CD8-positive, alpha-beta memory T cell (primary cell): Measurements from ENCODE around the gene OS9. TPM values are rescaled to one million over a fixed set of nuclear protein-coding genes. Genes with fewer than 3 reads are reported as not detected.

Experiments used
- CTCF ChIA-PET: fragments of 350-600 bp; sonication (Branson Sonifier 250); formaldehyde crosslinking; loops from one replicate; lab custom pipeline; 2021; ENCODE audit warnings: antibody characterized with exemption; lab: Charles Lee
- POLR2A ChIA-PET: fragments of 350-600 bp; sonication (Branson Sonifier 250); formaldehyde crosslinking; loops from one replicate; lab custom pipeline; 2021; ENCODE audit warnings: antibody characterized with exemption; lab: Charles Lee
- DNase-seq, 5 donors: peaks; one replicate each; pipeline versions ENCODE4 v3.0.0 to v3.0.0-alpha.2; 2020 to 2022; ENCODE audit warnings: mixed read lengths in 1 of 5
- H3K27ac ChIP-seq: one replicate; pipeline ENCODE4 v1.7.0; 2013; ENCODE audit warnings: low read depth, mild to moderate bottlenecking, low read length, moderate library complexity
- H3K27me3 ChIP-seq: 2 replicates; pipeline ENCODE4 v1.7.0; 2013; ENCODE audit warnings: low read length, mild to moderate bottlenecking; ENCODE audit not compliant: insufficient read depth, poor library complexity, severe bottlenecking
- H3K36me3 ChIP-seq: 2 replicates; pipeline ENCODE4 v1.7.0; 2013; ENCODE audit warnings: mild to moderate bottlenecking, low read length, moderate library complexity; ENCODE audit not compliant: insufficient read depth
- H3K4me1 ChIP-seq: 2 replicates; pipeline ENCODE4 v1.7.0; 2013; ENCODE audit warnings: mild to moderate bottlenecking, low read length, moderate library complexity; ENCODE audit not compliant: insufficient read depth
- H3K4me3 ChIP-seq: 2 replicates; pipeline ENCODE4 v1.7.0; 2013; ENCODE audit warnings: mild to moderate bottlenecking, low read length
- H3K9me3 ChIP-seq: 2 replicates; pipeline ENCODE4 v1.7.0; 2013; ENCODE audit warnings: mild to moderate bottlenecking, low read length
- H3K27ac Mint-ChIP-seq, 8 donors: one replicate each; pipeline ENCODE4 v1.8.0; 2020 to 2021; ENCODE audit warnings: mixed read lengths in 8 of 8, mild to moderate bottlenecking in 6 of 8, inconsistent platforms in 3 of 8, moderate library complexity in 3 of 8
- H3K27me3 Mint-ChIP-seq, 2 donors: one replicate each; pipeline ENCODE4 v1.8.0; 2020 to 2021; ENCODE audit warnings: mixed read lengths in 2 of 2, mild to moderate bottlenecking in 1 of 2, moderate library complexity in 1 of 2
- H3K36me3 Mint-ChIP-seq, 3 donors: one replicate each; pipeline ENCODE4 v1.8.0; 2020 to 2021; ENCODE audit warnings: mixed read lengths in 3 of 3, inconsistent platforms in 1 of 3, mild to moderate bottlenecking in 1 of 3
- H3K4me1 Mint-ChIP-seq, 3 donors: one replicate each; pipeline ENCODE4 v1.8.0; 2020 to 2021; ENCODE audit warnings: mixed read lengths in 3 of 3, inconsistent platforms in 1 of 3, mild to moderate bottlenecking in 1 of 3
- H3K4me3 Mint-ChIP-seq, 7 donors: one replicate each; pipeline ENCODE4 v1.8.0; 2020 to 2021; ENCODE audit warnings: mixed read lengths in 7 of 7, mild to moderate bottlenecking in 6 of 7, moderate library complexity in 4 of 7, inconsistent platforms in 2 of 7
- H3K9me3 Mint-ChIP-seq, 5 donors: one replicate each; pipeline ENCODE4 v1.8.0; 2020 to 2022; ENCODE audit warnings: mixed read lengths in 5 of 5, mild to moderate bottlenecking in 3 of 5, moderate library complexity in 2 of 5, inconsistent platforms in 1 of 5
- polyA plus RNA-seq: library from polyadenylated mRNA; unstranded; fragments of 300-500 nt; fragmentation: Illumina TruSeq; gene quantifications from one replicate; pipeline ENCODE4 v1.2.3, GENCODE V29; 2021
- total RNA-seq, 2 experiments: library from RNA; stranded (reverse); gene quantifications; one replicate each; pipeline ENCODE4 v1.2.3, GENCODE V29; 2021

OS9 gene
- total and polyA plus RNA-seq, 3 experiments from 2014 or later = 86.9 to 103 (median 96.8) TPM

GRCh38 chr12:57724936-57725740 is 31.2 kb downstream of the OS9 start:
- DNase-seq = no peak
- CTCF ChIA-PET = interaction anchor here (1.0 to 3.0 kb wide), 3 partner anchors 16 to 21 kb away, joined by 3 to 11 read pairs (median 5); partner anchors contain the start of gene TSPAN31
- no peaks in the 10 kb centered on the region for H3K9me3 Mint-ChIP-seq
- H3K9me3 ChIP-seq = no peaks in the 10 kb centered on the region
- no peaks in the 10 kb centered on the region for H3K27me3 ChIP-seq
- no peaks in the 10 kb centered on the region for H3K4me1 ChIP-seq
- H3K4me1 Mint-ChIP-seq = peaks cover 9 to 29% (median 15%) of the 10 kb centered on the region in 3 donors
- H3K27me3 Mint-ChIP-seq = peaks cover 0 to 1% of the 10 kb centered on the region in 2 donors
- H3K4me3 Mint-ChIP-seq = no peak overlapping the region
- H3K36me3 Mint-ChIP-seq = peaks cover 7 to 59% (median 9%) of the 10 kb centered on the region in 3 donors
- POLR2A ChIA-PET = interaction anchor here (0.7 to 0.8 kb wide), 2 partner anchors 12 to 619 kb away, joined by 7 to 10 read pairs; no protein-coding TSS in a partner anchor
- H3K27ac ChIP-seq = no peak overlapping the region
- H3K27ac Mint-ChIP-seq = peak overlapping the region; percentile 35 to 98 (median 84)
- H3K36me3 ChIP-seq = peaks cover 20% of the 10 kb centered on the region
- no peak overlapping the region for H3K4me3 ChIP-seq

GRCh38 chr12:57725851-57726150 is 31.9 kb downstream of the OS9 start:
- peaks cover 9 to 29% (median 15%) of the 10 kb centered on the region in 3 donors for H3K4me1 Mint-ChIP-seq
- Histone ChIP-seq H3K27me3 (no peaks in the 10 kb centered on the region), H3K36me3 (peaks cover 23% of the 10 kb centered on the region), H3K27ac (no peak overlapping the region), H3K4me1 (no peaks in the 10 kb centered on the region), H3K9me3 (no peaks in the 10 kb centered on the region), H3K4me3 (no peak overlapping the region)
- CTCF ChIA-PET = interaction anchor here (1.8 to 3.0 kb wide), 2 partner anchors 16 to 19 kb away, joined by 5 to 11 read pairs; partner anchors contain the start of gene TSPAN31
- peaks cover 7 to 59% (median 9%) of the 10 kb centered on the region in 3 donors for H3K36me3 Mint-ChIP-seq
- H3K4me3 Mint-ChIP-seq = peak overlapping the region in 1 of 7 donors; percentile 58
- H3K9me3 Mint-ChIP-seq = no peaks in the 10 kb centered on the region
- peaks cover 0 to 1% of the 10 kb centered on the region in 2 donors for H3K27me3 Mint-ChIP-seq
- POLR2A ChIA-PET = no interaction called here
- no peak for DNase-seq
- no peak overlapping the region for H3K27ac Mint-ChIP-seq

- Mint-ChIP-seq H3K27ac (no peak overlapping the region), H3K4me3 (peak overlapping the region in 1 of 7 donors; percentile 58), H3K36me3 (peaks cover 9 to 59% (median 9%) of the 10 kb centered on the region in 3 donors), H3K9me3 (no peaks in the 10 kb centered on the region), H3K4me1 (peaks cover 9 to 29% (median 15%) of the 10 kb centered on the region in 3 donors), H3K27me3 (peaks cover 0 to 1% of the 10 kb centered on the region in 2 donors)
- CTCF ChIA-PET = interaction anchor here (1.8 to 3.0 kb wide), 2 partner anchors 15 to 18 kb away, joined by 5 to 11 read pairs; partner anchors contain the start of gene TSPAN31
- no peaks in the 10 kb centered on the region for H3K4me1 ChIP-seq
- H3K27me3 ChIP-seq = no peaks in the 10 kb centered on the region
- DNase-seq = peak in 1 of 5 donors; percentile 18
- H3K9me3 ChIP-seq = no peaks in the 10 kb centered on the region
- H3K36me3 ChIP-seq = peaks cover 28% of the 10 kb centered on the region
- POLR2A ChIA-PET = interaction anchor here (0.5 kb wide), 1 partner anchor 79 kb away, joined by 3 read pairs; no protein-coding TSS in a partner anchor
- no peak overlapping the region for H3K4me3 ChIP-seq
- H3K27ac ChIP-seq = no peak overlapping the region
These were observed 32.4 kb downstream of the OS9 start for GRCh38 chr12:57726151-57726883.

- H3K4me3 ChIP-seq = no peak overlapping the region
- no peak overlapping the region for H3K4me3 Mint-ChIP-seq
- no peaks in the 10 kb centered on the region for H3K4me1 ChIP-seq
- H3K27ac ChIP-seq = no peak overlapping the region
- H3K27ac Mint-ChIP-seq = no peak overlapping the region
- no peaks in the 10 kb centered on the region for H3K9me3 Mint-ChIP-seq
- H3K9me3 ChIP-seq = no peaks in the 10 kb centered on the region
- peaks cover 0 to 1% of the 10 kb centered on the region in 2 donors for H3K27me3 Mint-ChIP-seq
- peaks cover 36% of the 10 kb centered on the region for H3K36me3 ChIP-seq
- peaks cover 9 to 26% (median 15%) of the 10 kb centered on the region in 3 donors for H3K4me1 Mint-ChIP-seq
- DNase-seq = no peak
- ChIA-PET CTCF (interaction anchor here (1.8 to 3.0 kb wide), 2 partner anchors 14 to 18 kb away, joined by 5 to 11 read pairs; partner anchors contain the start of gene TSPAN31), POLR2A (interaction anchor here (0.5 kb wide), 1 partner anchor 1602 kb away, joined by 4 read pairs; no protein-coding TSS in a partner anchor)
- peaks cover 5 to 61% (median 11%) of the 10 kb centered on the region in 3 donors for H3K36me3 Mint-ChIP-seq
- no peaks in the 10 kb centered on the region for H3K27me3 ChIP-seq
These were observed 33.2 kb downstream of the OS9 start for GRCh38 chr12:57726884-57727757.

GRCh38 chr12:57727758-57728395 is 33.9 kb downstream of the OS9 start:
- H3K27me3 Mint-ChIP-seq = peaks cover 0 to 1% of the 10 kb centered on the region in 2 donors
- Histone ChIP-seq H3K4me1 (no peaks in the 10 kb centered on the region), H3K4me3 (no peak overlapping the region), H3K27ac (no peak overlapping the region), H3K36me3 (peaks cover 43% of the 10 kb centered on the region), H3K9me3 (no peaks in the 10 kb centered on the region), H3K27me3 (no peaks in the 10 kb centered on the region)
- H3K4me3 Mint-ChIP-seq = peak overlapping the region in 1 of 7 donors; percentile 13
- POLR2A ChIA-PET = no interaction called here
- H3K4me1 Mint-ChIP-seq = peaks cover 9 to 23% (median 15%) of the 10 kb centered on the region in 3 donors
- DNase-seq = no peak
- peak overlapping the region in 2 of 8 donors; percentile 23 to 77 for H3K27ac Mint-ChIP-seq
- no peaks in the 10 kb centered on the region for H3K9me3 Mint-ChIP-seq
- CTCF ChIA-PET = interaction anchor here (0.9 to 3.0 kb wide), 2 partner anchors 13 kb away, joined by 3 to 11 read pairs; no protein-coding TSS in a partner anchor
- peaks cover 5 to 68% (median 11%) of the 10 kb centered on the region in 3 donors for H3K36me3 Mint-ChIP-seq

- no peaks in the 10 kb centered on the region for H3K9me3 ChIP-seq
- H3K36me3 ChIP-seq = peaks cover 58% of the 10 kb centered on the region
- H3K4me3 Mint-ChIP-seq = no peak overlapping the region
- CTCF ChIA-PET = no interaction called here
- H3K27me3 ChIP-seq = no peaks in the 10 kb centered on the region
- H3K9me3 Mint-ChIP-seq = no peaks in the 10 kb centered on the region
- no peak overlapping the region for H3K27ac ChIP-seq
- H3K36me3 Mint-ChIP-seq = peaks cover 6 to 84% (median 11%) of the 10 kb centered on the region in 3 donors
- H3K4me3 ChIP-seq = no peak overlapping the region
- H3K4me1 ChIP-seq = no peaks in the 10 kb centered on the region
- H3K4me1 Mint-ChIP-seq = peaks cover 5 to 10% (median 9%) of the 10 kb centered on the region in 3 donors
- peak overlapping the region in 4 of 8 donors; percentile 22 to 95 (median 55) for H3K27ac Mint-ChIP-seq
- POLR2A ChIA-PET = interaction anchor here (0.6 kb wide), 2 partner anchors 15 to 1563 kb away, joined by 3 to 6 read pairs; partner anchors contain the start of gene TSPAN31
- H3K27me3 Mint-ChIP-seq = peaks cover 0 to 1% of the 10 kb centered on the region in 2 donors
- DNase-seq = no peak
These were observed 35.5 kb downstream of the OS9 start for GRCh38 chr12:57729321-57729844.
